Progenitor cell of endocrine pancreas (in vitro differentiated cells): ENCODE data around the gene ISYNA1. TPM values are rescaled to one million over a fixed set of nuclear protein-coding genes. Genes with fewer than 3 reads are reported as not detected.

Experiments
- DNase-seq: peaks from one replicate; pipeline ENCODE4 v3.0.0; 2021; ENCODE audit warnings: low spot score; ENCODE audit not compliant: unreplicated experiment
- H3K27ac Mint-ChIP-seq: 2 replicates; pipeline ENCODE4 v1.8.0; 2021; ENCODE audit warnings: mild to moderate bottlenecking, moderate library complexity, mixed read lengths
- H3K27me3 Mint-ChIP-seq: 2 replicates; pipeline ENCODE4 v1.8.0; 2021; ENCODE audit warnings: mixed read lengths
- H3K36me3 Mint-ChIP-seq: 2 replicates; pipeline ENCODE4 v1.8.0; 2022; ENCODE audit warnings: mixed read lengths; ENCODE audit not compliant: insufficient read depth
- H3K4me1 Mint-ChIP-seq: 2 replicates; pipeline ENCODE4 v1.8.0; 2021; ENCODE audit warnings: low read depth, mixed read lengths
- H3K4me3 Mint-ChIP-seq: 2 replicates; pipeline ENCODE4 v1.8.0; 2021; ENCODE audit warnings: low read depth, mild to moderate bottlenecking, moderate library complexity, mixed read lengths
- H3K9me3 Mint-ChIP-seq: 2 replicates; pipeline ENCODE4 v1.8.0; 2021; ENCODE audit warnings: low read depth, mixed read lengths
- long read RNA-seq: library from polyadenylated mRNA; unstranded; transcript quantifications from one replicate; pipeline ENCODE4 v2.0.0, GENCODE V29; 2020
- total RNA-seq: library from RNA; stranded (reverse); gene quantifications from 2 replicates; pipeline ENCODE4 v1.2.1, GENCODE V29; 2021
- TF ChIP-seq, protein P1 (sequence below): fragments of 200-600 bp; sonication (generic); IDR thresholded peaks from one replicate; pipeline ENCODE4 v1.5.0; 2021; ENCODE audit warnings: antibody characterized with exemption, mild to moderate bottlenecking; ENCODE audit not compliant: unreplicated experiment

The ISYNA1 gene
- total RNA-seq, result 234 TPM in 2 replicates
- long read RNA-seq, transcript ISYNA1-201 (11 exons, 2,420 nt), result major isoform, 14 of 19 reads
- long read RNA-seq, partial matches to known transcripts, result 1 of 19 reads
- long read RNA-seq, other reads (novel, unspliced or antisense), result 3 of 19 reads

DNA sequence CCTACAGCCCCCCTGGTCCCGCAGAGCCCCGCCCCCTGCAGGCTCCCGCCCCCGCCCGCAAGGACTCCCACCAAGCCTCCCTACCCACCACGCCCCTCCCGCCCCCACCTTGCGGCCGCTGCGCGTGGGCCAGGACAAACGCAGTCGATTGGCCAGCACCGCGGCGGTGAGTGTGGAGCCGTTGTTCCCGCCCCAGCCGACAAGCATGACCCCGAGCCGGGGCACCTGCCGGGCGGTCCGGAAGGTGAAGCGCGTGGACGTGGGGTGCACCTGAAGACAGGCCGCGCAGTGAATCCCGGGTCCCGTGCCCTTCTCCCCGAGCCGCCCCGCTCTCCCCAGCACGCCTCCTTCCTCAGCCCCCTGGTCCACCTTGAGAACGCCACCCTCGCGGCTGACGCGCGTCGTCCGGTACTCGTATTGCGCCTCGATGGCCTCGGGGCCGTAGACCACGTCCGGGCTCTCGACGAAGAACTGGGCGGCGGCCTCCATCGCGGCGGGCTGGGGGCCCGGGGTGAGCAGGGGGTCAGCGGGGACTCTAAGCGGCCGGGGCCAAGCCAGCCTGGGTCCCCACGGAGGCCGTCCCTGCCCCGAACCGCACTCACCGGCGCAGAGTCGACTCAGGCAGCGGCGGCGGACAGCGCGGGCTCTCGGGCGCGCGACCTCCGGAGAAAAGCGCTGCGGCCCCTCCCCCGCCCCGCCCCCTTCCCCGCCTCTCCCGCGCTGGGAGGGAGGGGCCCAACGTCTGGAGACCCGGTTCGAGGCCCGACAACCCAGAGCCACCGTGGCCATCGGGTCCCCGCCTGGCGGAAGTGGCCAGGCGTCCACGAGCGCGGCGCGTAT lies at the start of gene ISYNA1:
Gene ISYNA1, minus strand, starts transcription at position 643 of the 840 bp plus-strand sequence. Its CDS starts 154 bp downstream, at position 489.
- H3K36me3 Mint-ChIP-seq, result peaks cover 4% of the 10 kb centered on the region
- TF ChIP-seq, protein P1, sequence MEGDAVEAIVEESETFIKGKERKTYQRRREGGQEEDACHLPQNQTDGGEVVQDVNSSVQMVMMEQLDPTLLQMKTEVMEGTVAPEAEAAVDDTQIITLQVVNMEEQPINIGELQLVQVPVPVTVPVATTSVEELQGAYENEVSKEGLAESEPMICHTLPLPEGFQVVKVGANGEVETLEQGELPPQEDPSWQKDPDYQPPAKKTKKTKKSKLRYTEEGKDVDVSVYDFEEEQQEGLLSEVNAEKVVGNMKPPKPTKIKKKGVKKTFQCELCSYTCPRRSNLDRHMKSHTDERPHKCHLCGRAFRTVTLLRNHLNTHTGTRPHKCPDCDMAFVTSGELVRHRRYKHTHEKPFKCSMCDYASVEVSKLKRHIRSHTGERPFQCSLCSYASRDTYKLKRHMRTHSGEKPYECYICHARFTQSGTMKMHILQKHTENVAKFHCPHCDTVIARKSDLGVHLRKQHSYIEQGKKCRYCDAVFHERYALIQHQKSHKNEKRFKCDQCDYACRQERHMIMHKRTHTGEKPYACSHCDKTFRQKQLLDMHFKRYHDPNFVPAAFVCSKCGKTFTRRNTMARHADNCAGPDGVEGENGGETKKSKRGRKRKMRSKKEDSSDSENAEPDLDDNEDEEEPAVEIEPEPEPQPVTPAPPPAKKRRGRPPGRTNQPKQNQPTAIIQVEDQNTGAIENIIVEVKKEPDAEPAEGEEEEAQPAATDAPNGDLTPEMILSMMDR, result peak; percentile 12
- DNase-seq, result no peak
- H3K9me3 Mint-ChIP-seq, result no peaks in the 10 kb centered on the region
- H3K4me3 Mint-ChIP-seq, result peak within 1 kb of the TSS; percentile 70
- H3K4me1 Mint-ChIP-seq, result peaks cover 22% of the 10 kb centered on the region
- no peaks in the 10 kb centered on the region for H3K27me3 Mint-ChIP-seq
- peak within 1 kb of the TSS; percentile 95 for H3K27ac Mint-ChIP-seq

DNA sequence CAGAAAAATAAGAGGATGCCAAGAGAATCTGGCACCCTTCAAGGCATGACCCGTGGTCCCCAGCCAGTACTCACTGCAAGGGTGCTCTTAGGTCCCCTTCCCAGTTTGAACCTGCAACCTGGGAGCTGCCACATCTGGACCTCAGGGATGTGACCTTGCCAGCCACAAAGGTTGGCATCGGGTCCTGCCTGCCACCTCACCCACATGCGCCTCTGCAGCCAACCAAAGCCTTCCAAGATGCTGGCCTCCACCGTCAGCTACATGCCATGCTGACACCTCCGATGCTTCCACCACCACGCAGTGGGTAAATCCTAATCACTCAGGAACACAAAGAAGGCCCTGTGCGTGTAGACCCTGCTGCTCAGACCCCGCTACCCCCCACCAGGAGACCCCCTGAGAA lies 48.8 kb upstream of the ISYNA1 start:
- H3K4me1 Mint-ChIP-seq, result peaks cover 7% of the 10 kb centered on the region
- no peak overlapping the region for H3K27ac Mint-ChIP-seq
- H3K4me3 Mint-ChIP-seq, result no peak overlapping the region
- TF ChIP-seq, protein P1, result no peak
- H3K9me3 Mint-ChIP-seq, result no peaks in the 10 kb centered on the region
- no peaks in the 10 kb centered on the region for H3K36me3 Mint-ChIP-seq
- DNase-seq, result no peak
- H3K27me3 Mint-ChIP-seq, result no peaks in the 10 kb centered on the region

DNA sequence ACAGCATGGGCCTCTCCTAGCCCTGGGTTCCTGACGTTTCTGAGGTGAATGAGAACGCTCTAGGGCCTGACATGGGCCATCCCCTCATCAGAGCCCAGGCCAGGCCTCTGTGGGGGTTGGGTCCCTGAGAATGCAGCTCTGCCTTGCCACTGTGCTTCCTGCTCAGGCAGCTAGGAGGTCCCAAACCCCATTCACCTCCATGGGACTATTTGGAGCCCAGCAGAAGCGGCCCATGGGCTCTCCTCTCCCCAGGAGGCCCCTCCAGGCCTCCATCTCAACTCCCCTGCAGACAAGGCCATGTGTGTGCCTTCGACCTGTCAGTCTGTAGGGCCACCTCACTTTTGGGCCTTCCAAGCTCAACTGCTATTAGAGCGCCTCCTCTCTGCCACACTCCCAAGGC lies 47.1 kb upstream of the ISYNA1 start:
- Mint-ChIP-seq H3K9me3 (no peaks in the 10 kb centered on the region), H3K36me3 (no peaks in the 10 kb centered on the region), H3K27me3 (no peaks in the 10 kb centered on the region), H3K4me3 (no peak overlapping the region), H3K4me1 (peaks cover 7% of the 10 kb centered on the region), H3K27ac (peak overlapping the region; percentile 73)
- TF ChIP-seq, protein P1, result no peak
- DNase-seq, result no peak

DNA sequence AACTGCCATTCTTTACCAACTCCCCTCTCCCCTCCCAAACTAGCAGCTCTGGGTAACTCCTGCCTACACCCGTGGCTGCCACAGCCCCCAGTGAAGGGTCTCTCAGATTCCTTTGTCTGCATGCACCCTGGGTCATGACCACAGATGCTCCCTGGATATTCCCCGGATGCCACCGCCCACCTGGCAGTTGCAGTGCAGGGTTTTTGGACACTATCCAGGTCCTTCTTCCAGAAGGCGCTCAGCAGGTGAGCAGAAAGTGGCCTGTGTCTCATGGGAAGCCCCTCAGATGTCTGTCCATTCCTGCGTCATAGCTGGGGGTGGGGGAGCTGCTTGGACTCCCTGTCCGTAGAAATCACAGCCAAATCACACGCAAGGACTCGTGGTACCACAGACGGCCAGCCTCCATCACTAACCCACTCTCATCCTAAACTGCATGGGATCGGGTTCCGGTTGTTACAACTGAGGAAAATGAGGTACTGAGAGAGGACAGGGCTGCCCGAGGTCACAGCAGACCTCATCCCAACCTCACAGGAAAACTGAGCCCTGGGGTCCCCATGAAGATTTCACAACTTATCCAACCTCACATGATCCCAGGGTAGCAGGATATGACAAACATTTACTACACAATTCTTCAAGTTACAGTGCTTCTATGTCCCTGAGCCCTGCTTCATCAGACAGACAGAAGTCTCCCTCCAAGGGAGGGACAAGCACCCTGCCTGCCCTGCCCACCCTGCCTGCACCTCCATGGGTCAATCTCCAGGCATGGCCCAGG lies 45.4 kb upstream of the ISYNA1 start:
- no peak for DNase-seq
- H3K9me3 Mint-ChIP-seq, result no peaks in the 10 kb centered on the region
- H3K36me3 Mint-ChIP-seq, result no peaks in the 10 kb centered on the region
- H3K4me1 Mint-ChIP-seq, result peaks cover 2% of the 10 kb centered on the region
- no peaks in the 10 kb centered on the region for H3K27me3 Mint-ChIP-seq
- TF ChIP-seq, protein P1, result no peak
- H3K27ac Mint-ChIP-seq, result no peak overlapping the region
- H3K4me3 Mint-ChIP-seq, result no peak overlapping the region

DNA sequence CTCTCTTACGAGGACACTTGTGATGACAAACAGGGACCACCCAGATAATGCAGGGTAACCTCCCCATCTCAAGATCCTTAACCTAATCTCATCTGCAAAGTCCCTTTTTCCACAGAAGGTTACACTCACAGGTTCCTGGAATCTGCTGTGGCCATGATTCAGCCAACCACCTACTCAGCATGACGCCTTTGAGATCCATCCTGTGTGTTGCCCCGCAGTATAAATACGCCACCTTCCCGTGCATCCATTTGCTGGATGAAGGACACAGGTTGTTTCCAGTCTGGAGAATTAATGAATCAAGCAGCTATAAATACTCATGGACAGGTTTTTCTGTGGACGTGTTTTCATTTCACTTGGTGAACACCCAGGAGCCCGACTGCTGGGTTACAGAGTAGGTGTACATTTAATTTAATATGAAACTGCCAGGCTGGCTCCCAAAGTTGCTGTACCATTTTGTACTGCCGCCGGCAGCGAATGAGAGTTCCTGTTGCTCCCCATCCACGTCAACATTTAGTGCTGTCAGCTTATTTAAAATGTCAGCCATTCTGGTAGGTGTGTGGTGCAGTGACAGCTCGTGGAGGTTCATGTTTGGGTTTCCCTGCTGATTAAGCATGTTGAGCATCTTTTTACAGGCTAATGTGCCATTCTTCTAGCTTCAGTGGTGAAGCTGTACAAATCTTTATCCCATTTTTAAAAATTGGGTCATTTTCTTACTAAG lies 43.7 kb upstream of the ISYNA1 start:
- no peaks in the 10 kb centered on the region for H3K27me3 Mint-ChIP-seq
- H3K4me1 Mint-ChIP-seq, result peaks cover 2% of the 10 kb centered on the region
- H3K4me3 Mint-ChIP-seq, result no peak overlapping the region
- TF ChIP-seq, protein P1, result no peak
- no peaks in the 10 kb centered on the region for H3K36me3 Mint-ChIP-seq
- H3K9me3 Mint-ChIP-seq, result no peaks in the 10 kb centered on the region
- no peak overlapping the region for H3K27ac Mint-ChIP-seq
- no peak for DNase-seq
